ENCODE results near the gene PDLIM4. TPM values are rescaled to one million over a fixed set of nuclear protein-coding genes. Genes with fewer than 3 reads are reported as not detected.

Gene PDLIM4, protein sequence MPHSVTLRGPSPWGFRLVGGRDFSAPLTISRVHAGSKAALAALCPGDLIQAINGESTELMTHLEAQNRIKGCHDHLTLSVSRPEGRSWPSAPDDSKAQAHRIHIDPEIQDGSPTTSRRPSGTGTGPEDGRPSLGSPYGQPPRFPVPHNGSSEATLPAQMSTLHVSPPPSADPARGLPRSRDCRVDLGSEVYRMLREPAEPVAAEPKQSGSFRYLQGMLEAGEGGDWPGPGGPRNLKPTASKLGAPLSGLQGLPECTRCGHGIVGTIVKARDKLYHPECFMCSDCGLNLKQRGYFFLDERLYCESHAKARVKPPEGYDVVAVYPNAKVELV
- 34.5 and 34.8 TPM in 2 replicates for total RNA-seq

DNA sequence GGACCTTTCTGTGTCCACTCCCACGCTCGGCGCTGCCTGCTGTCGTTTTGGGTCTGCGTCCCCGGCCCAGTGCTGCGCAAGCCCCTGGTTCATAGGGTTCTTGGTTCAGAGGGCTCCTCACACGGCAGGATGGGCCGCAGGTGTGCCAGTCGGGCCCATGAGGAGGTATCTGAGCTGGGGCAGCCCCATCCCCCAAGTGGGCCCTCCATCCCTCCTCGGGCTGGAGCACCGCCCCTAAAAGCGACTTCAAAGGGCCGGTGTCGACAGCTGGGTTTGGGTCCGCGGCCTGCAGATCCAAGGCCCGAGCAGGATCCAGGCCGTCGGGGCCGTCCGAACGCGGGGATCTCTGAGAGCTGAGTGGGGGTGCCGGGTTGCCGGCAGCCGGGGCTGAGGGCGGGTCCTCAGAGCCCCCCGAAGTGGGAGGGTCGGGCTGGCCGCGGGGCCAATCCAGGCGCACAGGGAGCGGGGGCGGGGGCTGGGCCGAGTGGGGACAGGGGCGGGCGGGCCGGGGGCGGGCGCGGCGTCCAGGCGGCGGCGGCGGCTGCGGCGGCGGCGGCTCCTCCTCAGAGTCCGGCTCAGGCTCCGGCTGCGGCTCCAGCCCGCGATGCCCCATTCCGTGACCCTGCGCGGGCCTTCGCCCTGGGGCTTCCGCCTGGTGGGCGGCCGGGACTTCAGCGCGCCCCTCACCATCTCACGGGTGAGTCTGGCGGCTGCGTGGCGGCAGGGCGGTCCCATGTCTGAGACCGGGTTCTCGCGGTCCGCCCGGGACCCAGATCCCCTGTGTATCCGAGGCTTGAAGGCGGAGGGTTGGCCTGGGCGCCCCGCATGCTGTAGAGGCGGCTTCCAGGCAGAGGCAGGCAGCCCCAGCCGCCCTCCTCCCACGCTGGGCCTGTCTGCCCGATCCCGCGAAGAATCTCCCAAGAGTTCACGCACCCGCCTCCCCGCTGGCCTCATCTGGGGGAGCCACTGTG is at the start of gene PDLIM4:
PDLIM4 (plus strand) TSS at position 566 of the 971 bp plus-strand sequence; CDS start at position 605, 39 bp downstream.

GRCh38 chr5:132227485-132228240 is 29.8 kb upstream of the PDLIM4 start, which contains the start of gene P4HA2:
Gene P4HA2 (minus strand): TSS chr5:132227853. CDS start chr5:132218626, 9,227 bp downstream.

GRCh38 chr5:132293992-132294727 is 36.7 kb downstream of the PDLIM4 start, which contains the start of gene SLC22A4:
Gene SLC22A4 (plus strand): TSS chr5:132294394. CDS start chr5:132294617, 223 bp downstream.

Other genes starting within 250 kb of the PDLIM4 start
- gene ACSL6, start 246.0 kb upstream of the PDLIM4 start, total RNA-seq = 0.32 TPM in 1 of 2 replicates, not detected in the other
- not detected in 2 replicates for gene IL3, start 197.0 kb upstream of the PDLIM4 start, total RNA-seq
- not detected in 2 replicates for gene CSF2, start 183.9 kb upstream of the PDLIM4 start, total RNA-seq
- 149 and 156 TPM in 2 replicates for gene P4HA2, start 29.8 kb upstream of the PDLIM4 start, total RNA-seq
- 6.1 and 9.5 TPM in 2 replicates for gene SLC22A4, start 36.7 kb downstream of the PDLIM4 start, total RNA-seq
- gene SLC22A5, start 112.0 kb downstream of the PDLIM4 start, total RNA-seq = 4.8 and 5.7 TPM in 2 replicates
- 18.3 and 33.6 TPM in 2 replicates for gene IRF1, start 233.1 kb downstream of the PDLIM4 start, total RNA-seq

Measured in articular chondrocyte of knee joint (primary cell).